ENCODE measurements around the gene OPCML.
A peak's percentile ranks its signal among the peaks of the same experiment; 100 is the strongest.

The OPCML gene

GRCh38 chr11:132751516-132752250, 780.6 kb downstream of the OPCML start:
- DNase-seq (ENCODE audit: low read depth, low spot score): no peak

GRCh38 chr11:132746305-132746704, 786.0 kb downstream of the OPCML start:
- DNase-seq (ENCODE audit: low read depth, low spot score): no peak

GRCh38 chr11:132745306-132745705, 787.0 kb downstream of the OPCML start:
- no peak for DNase-seq (ENCODE audit: low read depth, low spot score)

- no peak for DNase-seq (ENCODE audit: low read depth, low spot score)
These were observed 787.5 kb downstream of the OPCML start for GRCh38 chr11:132744771-132745170.

- DNase-seq (ENCODE audit: low read depth, low spot score): no peak
These were observed 788.7 kb downstream of the OPCML start for GRCh38 chr11:132743601-132744000.

- DNase-seq (ENCODE audit: low read depth, low spot score): no peak
These were observed 789.4 kb downstream of the OPCML start for GRCh38 chr11:132742929-132743328.

- DNase-seq (ENCODE audit: low read depth, low spot score): no peak
These were observed 798.1 kb downstream of the OPCML start for GRCh38 chr11:132734217-132734616.

GRCh38 chr11:132728026-132728425, 804.3 kb downstream of the OPCML start:
- DNase-seq (ENCODE audit: low read depth, low spot score): peak; percentile 54

GRCh38 chr11:132721526-132721925, 810.8 kb downstream of the OPCML start:
- no peak for DNase-seq (ENCODE audit: low read depth, low spot score)

GRCh38 chr11:132719684-132720083, 812.6 kb downstream of the OPCML start:
- DNase-seq (ENCODE audit: low read depth, low spot score): no peak

GRCh38 chr11:132718711-132719671, 813.3 kb downstream of the OPCML start:
- peak; percentile 8 for DNase-seq (ENCODE audit: low read depth, low spot score)

GRCh38 chr11:132717824-132718223, 814.5 kb downstream of the OPCML start:
- DNase-seq (ENCODE audit: low read depth, low spot score): no peak

- no peak for DNase-seq (ENCODE audit: low read depth, low spot score)
These were observed 816.3 kb downstream of the OPCML start for GRCh38 chr11:132716037-132716436.

GRCh38 chr11:132714859-132715440, 817.4 kb downstream of the OPCML start:
- no peak for DNase-seq (ENCODE audit: low read depth, low spot score)

GRCh38 chr11:132712466-132712865, 819.8 kb downstream of the OPCML start:
- no peak for DNase-seq (ENCODE audit: low read depth, low spot score)

- no peak for DNase-seq (ENCODE audit: low read depth, low spot score)
These were observed 827.4 kb downstream of the OPCML start for GRCh38 chr11:132704781-132705375.

- no peak for DNase-seq (ENCODE audit: low read depth, low spot score)
These were observed 839.4 kb downstream of the OPCML start for GRCh38 chr11:132692891-132693290.

GRCh38 chr11:132691848-132692550, 840.3 kb downstream of the OPCML start:
- no peak for DNase-seq (ENCODE audit: low read depth, low spot score)

- DNase-seq (ENCODE audit: low read depth, low spot score): no peak
These were observed 845.4 kb downstream of the OPCML start for GRCh38 chr11:132686886-132687285.

GRCh38 chr11:132685174-132685611, 847.1 kb downstream of the OPCML start:
- DNase-seq (ENCODE audit: low read depth, low spot score): no peak

- no peak for DNase-seq (ENCODE audit: low read depth, low spot score)
These were observed 848.7 kb downstream of the OPCML start for GRCh38 chr11:132683602-132684001.

Measured in ELF-1 (cell line).